GM18870 (cell line): Measurements from ENCODE around the gene C5orf47.
"Not testable (repeated sequence)": the region's sequence is repeated elsewhere in the genome, so short reads cannot be mapped to it uniquely, and the experiment has no call there.

ENCODE experiments used
- ATAC-seq: cut with Tn5 transposase; IDR thresholded peaks from one replicate; pipeline ENCODE4 v1.9.1; 2021; ENCODE audit warnings: moderate library complexity; ENCODE audit not compliant: unreplicated experiment

The C5orf47 gene

GRCh38 chr5:173969167-173970049, 19.6 kb upstream of the C5orf47 start:
- no peak for ATAC-seq

DNA sequence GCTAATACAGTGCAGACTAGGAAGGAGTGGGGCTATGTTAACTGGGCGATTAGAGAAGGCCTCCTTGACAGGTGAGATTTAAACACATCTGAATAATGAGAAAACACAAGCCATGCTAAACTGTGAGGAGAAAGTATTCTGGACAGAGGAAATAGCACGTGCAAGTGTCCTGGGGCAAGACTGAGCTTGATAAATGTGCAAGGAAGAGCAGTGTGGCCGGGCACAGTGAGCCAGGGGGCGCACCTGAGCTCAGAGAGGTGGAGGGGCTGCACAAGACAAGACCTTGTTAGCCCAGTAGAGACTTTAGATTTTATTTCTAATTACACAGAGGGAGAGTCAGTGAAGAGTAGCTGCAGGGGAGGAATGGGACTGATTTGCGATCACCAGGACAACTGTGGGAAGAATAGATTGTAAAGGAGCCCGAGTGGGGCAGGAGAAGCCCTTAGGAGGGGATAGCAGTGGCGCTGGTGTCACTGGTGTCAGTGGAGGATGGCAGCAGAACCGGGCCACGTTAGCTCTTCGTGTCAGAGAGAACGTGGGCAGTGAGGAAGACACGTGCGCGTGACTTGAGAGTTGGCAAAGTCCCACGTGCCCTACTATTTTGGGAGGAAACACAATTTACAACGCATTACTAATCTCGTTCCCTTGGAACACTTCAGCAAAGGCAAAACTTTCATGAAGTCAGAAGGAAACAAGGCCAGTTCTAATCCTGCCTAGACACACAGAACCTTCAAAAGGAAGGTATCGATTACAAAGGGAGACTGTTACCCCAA, 17.9 kb upstream of the C5orf47 start:
- ATAC-seq, result no peak

GRCh38 chr5:173971681-173972345, 17.2 kb upstream of the C5orf47 start:
- no peak for ATAC-seq

- no peak for ATAC-seq
These were observed 16.4 kb upstream of the C5orf47 start for GRCh38 chr5:173972607-173972924.

DNA sequence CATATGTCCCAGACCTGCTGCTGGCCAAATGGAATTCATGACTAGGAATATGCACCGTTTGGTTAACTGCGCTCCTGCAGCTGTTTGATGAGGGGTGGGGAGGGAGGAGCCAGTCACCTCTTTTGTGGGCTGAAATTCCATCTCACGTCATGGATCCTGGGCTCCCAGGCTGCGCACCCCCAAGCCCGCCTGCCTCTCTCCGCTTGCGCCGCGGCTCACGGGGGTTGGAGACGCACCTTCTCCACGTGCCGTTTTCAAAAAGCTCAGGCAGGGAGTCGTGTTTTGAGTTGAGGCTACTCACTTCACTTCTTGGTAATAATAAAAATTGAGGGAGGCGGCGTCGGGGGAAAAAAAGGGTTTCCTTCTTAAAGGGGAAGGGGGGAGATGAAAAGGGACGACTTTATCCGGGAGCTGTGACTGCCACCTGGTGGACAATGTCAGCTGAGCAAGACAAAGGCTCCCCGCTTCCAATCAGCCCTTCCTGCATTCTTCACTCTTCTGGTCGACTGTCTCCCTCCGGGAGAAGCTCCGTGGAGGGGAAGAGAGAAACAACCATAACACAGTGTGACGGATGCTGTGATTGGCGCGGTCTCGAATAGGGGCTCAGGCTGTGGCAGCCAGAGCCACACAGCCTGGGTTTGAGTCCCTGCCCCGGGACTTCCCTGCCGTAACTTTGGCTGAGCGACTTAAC, 15.9 kb upstream of the C5orf47 start:
- no peak for ATAC-seq

GRCh38 chr5:173973616-173973969, 15.4 kb upstream of the C5orf47 start:
- ATAC-seq, result no peak

DNA sequence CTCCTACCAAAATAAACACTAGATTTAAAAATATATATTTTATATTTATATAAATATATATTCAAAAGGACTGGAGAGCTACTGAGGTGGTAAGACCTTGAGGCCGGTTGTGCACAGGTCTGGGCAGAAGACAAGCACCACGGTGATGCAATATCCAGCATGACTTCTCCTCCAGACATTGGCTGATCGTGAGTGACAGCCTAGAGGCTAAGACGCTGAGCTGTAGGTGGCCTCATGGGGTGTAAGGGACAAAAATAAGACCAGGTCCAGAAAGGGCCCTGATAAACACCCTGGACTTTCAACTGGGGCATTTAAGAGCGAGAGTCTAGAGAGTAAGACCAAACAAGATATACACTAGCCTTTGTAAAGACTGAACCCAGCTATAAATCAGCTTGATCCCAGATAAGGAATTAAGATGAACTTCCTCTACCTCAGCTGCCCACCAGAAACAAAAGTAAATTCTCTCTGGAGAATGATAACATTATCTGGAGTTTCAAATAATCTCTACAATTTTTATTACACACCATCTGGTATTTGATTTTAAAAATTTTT, 14.2 kb upstream of the C5orf47 start:
- no peak for ATAC-seq

- no peak for ATAC-seq
These were observed 7.7 kb upstream of the C5orf47 start for GRCh38 chr5:173981185-173981761.

GRCh38 chr5:173984218-173984617, 4.8 kb upstream of the C5orf47 start:
- ATAC-seq, result no peak

DNA sequence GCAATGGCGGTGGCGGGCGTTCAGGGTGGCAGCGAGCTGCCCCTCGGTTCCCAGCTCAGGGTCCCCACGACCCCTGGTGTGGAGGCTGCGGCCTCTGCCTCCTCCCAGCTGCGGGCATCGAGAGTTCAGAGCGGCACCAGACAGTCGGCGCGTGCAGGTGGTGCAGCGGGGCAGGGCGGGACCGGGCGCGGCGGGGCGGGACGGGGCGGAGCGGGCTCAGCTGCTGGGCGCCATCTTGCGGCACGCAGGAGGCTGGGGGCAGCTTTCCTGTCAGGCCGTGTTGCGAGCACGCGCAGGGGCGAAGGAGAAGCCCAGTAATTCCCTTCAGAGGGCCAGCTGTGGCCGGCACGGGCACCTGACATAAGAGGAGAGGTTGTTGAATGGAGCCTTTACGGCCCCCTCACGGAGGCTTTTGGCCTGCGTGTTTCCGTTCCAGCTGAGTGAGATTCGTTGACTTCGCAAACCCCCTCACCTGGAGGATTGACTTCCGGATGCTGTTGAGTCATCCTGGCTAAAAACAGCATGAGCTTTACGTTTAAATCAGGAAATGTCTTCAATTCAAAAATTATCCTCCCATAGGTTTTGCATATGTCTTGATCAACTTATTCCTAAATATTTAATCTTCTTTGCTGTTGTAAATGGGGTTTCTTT, 587 bp downstream of the C5orf47 start:
- no peak for ATAC-seq

GRCh38 chr5:173997331-173997730, 8.4 kb downstream of the C5orf47 start:
- no peak for ATAC-seq

DNA sequence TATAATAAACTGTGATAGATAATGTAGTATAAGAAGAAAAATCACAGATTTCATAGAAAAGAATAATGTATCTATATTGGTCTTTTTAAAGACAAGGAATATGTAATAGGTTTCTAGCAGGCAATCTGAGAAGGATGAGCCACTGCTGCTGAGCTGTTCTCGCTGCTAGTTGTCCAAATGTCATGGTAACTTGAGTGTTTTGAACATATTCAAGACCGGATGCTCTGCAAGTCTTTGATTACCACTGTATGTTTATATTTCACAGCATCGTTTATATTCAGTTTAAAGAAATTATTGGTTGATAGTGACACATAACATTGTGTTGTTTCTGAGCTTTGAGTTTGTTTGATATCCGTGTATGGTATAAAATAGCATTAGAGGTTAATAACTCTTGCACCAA, 9.6 kb downstream of the C5orf47 start:
- ATAC-seq, result no peak

- no peak for ATAC-seq
These were observed 11.1 kb downstream of the C5orf47 start for GRCh38 chr5:174000076-174000475.

- no peak for ATAC-seq
These were observed 14.8 kb downstream of the C5orf47 start for GRCh38 chr5:174003795-174004194.

- ATAC-seq, result no peak
These were observed 20.0 kb downstream of the C5orf47 start for GRCh38 chr5:174008922-174009321.

DNA sequence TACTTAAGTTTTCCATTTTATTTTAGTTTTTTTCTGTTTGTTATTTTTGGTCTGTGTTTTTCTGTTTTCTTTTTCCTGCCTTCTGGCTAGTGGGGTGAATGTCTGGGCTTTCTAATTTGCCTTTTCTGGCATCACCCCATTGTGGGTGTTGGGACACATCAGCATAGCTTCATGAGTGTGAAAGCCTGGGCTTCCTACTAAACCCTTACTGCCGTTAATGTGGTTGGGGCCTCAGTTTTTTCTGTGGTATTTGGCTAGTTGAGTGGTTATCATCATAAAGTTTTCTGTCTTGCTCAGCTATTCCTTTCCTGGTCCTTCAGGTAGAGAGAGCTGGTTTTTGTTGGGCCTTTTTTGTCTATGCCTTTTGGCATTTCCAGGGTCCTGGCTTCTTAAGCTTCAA, 21.4 kb downstream of the C5orf47 start:
- no peak for ATAC-seq

DNA sequence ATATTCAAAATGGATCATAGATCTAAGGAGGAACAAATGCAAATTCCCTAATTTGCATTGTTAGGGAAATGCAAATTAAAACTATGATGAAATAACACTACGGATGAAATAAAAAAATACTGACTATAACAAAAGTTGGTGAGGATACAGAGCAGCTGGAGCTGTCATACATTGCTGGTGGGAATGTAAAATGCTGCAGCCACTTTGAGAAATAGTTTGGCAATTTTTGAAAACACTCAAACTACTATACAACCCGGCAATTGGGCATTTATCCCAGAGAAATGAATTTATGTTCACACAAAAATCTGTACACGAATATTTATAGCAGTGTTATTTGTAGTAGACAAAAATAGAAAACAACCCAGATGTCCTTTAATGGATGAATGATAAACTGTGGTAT, 22.5 kb downstream of the C5orf47 start:
- no peak for ATAC-seq

DNA sequence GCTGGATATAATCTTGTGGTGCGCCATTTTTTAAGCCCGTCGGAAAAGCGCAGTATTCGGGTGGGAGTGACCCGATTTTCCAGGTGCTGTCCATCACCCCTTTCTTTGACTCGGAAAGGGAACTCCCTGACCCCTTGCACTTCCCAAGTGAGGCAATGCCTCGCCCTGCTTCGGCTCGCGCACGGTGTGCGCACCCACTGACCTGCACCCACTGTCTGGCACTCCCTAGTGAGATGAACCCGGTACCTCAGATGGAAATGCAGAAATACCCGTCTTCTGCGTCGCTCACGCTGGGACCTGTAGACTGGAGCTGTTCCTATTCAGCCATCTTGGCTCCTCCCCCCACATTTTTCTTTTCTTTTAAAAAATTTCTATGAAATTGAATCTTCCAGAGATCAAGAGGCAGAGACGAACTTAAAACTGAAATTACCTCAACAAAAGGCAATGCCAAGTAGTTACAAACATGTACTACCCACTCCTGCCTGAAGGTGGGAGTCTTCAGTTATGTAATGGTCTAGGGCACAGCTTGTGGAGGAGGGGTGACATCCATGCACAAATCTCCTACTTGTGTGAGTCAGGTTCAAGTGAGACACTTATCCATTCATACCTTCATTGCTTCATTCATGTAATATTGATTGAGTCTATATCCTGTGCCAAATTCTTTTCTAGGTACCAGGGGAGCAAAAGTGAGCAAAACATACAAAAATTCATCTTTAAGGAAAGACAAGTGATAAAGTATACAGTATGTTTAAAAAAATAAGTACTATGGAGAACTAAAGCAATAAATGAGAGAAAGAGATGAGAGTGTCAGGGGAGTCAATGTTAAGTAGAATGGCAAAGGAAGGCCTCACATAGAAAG, 31.3 kb downstream of the C5orf47 start:
- not testable (repeated sequence) for ATAC-seq

DNA sequence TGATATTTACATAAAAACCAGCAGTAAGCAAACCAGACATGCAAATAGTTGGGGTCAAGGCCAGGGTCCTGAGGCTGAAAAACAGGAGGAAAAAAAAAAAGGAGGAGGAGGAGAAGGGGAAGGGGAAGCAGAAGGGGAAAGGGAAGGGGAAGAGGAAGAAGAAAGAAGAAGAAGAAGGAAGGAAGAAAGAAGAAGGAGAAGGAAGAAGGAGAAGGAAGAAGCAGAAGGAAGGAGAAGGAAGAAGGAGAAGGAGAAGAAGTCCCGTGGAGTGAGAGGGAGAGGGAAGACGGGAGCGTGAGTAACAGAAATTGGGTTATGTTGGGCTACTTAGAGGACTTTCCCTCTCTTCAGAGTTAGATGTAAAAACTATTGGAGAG, 31.9 kb downstream of the C5orf47 start:
- ATAC-seq, result no peak
